Hepatic stellate cell (primary cell): ENCODE measurements around the gene CDKN2D.
"Not testable (repeated sequence)": the region's sequence is repeated elsewhere in the genome, so short reads cannot be mapped to it uniquely, and the experiment has no call there.

Experiments used
- DNase-seq: peaks from one replicate; pipeline ENCODE4 v3.0.0; 2011; ENCODE audit warnings: low spot score

The CDKN2D gene

DNA sequence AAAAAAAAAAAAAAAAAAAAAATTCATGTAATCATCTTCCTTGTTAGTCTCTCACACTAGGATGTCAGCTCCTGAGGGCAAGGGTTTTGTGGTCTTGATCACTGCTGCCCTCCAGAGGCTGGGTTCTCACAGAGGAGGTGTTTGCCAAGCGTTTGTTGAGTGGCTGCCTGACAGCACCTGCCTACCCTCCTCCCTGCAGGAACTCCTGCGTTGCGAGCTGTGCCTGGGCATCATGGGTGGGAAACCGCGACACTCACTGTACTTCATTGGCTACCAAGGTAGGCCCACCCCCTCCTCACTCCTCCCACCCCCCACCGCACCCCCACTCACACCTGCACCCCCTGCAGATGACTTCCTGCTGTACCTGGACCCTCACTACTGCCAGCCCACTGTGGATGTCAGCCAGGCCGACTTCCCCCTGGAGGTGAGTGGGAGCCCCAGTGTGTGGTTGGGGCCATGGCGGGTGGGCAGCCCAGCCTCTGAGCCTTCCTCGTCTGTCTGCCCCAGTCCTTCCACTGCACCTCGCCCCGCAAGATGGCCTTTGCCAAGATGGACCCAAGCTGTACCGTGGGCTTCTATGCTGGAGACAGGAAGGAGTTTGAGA lies 17.0 kb downstream of the CDKN2D start:
- peak; percentile 0 for DNase-seq

GRCh38 chr19:10551006-10551405 lies 17.8 kb downstream of the CDKN2D start:
- DNase-seq, result not testable (repeated sequence)

- DNase-seq, result peak; percentile 1
Measured at GRCh38 chr19:10550336-10550735, 18.4 kb downstream of the CDKN2D start.

DNA sequence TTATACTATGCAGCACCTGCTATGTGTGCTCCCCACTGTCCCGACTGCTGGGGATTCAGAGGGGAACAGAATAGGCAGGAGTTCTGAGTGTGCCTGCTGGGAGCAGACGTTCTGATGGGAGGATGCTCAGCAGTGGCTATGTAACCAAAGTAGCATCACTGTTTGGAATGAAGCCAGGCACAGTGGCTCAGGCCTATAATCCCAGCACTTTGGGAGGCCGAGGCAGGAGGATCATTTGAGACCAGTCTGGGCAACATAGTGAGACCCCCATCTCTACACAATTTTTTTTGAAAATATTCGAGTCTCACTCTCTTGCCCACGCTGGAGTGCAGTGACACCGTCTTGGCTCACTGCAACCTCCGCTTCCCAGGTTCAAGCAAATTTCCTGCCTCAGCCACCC lies 19.0 kb downstream of the CDKN2D start:
- peak; percentile 2 for DNase-seq

GRCh38 chr19:10548746-10549276 lies 20.0 kb downstream of the CDKN2D start:
- no peak for DNase-seq

DNA sequence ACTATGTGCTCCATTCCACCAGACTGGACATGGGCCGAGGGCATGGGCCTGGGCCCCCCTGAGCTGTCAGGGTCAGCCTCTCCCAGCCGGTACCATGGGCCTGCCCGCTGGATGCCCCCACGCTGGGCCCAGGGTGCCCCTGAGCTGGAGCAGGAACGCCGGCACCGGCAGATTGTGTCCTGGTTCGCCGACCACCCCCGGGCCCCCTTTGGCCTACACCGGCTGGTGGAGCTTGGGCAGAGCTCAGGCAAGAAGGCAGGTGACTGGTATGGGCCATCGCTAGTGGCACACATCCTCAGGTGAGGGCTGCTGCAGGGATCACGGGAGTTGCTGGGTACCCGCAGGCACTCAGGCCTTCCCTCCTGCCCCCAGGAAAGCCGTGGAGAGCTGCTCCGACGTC lies 22.0 kb downstream of the CDKN2D start:
- DNase-seq, result no peak

GRCh38 chr19:10544753-10545251 lies 24.0 kb downstream of the CDKN2D start:
- no peak for DNase-seq

DNA sequence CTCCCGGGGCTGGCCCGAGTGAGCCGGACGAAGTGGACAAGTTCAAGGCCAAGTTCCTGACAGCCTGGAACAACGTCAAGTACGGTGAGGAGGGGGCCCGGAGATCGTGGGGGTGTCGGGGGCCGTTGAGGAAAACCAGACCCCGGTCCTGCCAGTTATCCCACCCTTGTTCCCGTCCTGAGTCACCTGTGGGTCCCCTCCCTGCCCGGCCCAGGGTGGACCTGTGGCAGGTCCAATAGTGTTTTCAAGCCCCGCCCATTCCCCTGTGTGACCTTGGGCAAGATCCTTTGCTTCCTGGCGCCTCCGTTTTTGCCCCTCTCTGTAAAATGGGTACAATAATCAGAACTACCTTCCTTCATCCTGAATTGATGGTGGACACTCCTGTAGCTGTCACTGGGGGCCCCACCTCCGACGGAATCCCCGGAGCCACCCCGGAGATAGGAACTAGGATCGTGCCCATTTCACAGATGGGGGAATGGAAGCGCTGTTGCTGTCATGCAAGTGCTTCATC lies 24.5 kb downstream of the CDKN2D start:
- no peak for DNase-seq

DNA sequence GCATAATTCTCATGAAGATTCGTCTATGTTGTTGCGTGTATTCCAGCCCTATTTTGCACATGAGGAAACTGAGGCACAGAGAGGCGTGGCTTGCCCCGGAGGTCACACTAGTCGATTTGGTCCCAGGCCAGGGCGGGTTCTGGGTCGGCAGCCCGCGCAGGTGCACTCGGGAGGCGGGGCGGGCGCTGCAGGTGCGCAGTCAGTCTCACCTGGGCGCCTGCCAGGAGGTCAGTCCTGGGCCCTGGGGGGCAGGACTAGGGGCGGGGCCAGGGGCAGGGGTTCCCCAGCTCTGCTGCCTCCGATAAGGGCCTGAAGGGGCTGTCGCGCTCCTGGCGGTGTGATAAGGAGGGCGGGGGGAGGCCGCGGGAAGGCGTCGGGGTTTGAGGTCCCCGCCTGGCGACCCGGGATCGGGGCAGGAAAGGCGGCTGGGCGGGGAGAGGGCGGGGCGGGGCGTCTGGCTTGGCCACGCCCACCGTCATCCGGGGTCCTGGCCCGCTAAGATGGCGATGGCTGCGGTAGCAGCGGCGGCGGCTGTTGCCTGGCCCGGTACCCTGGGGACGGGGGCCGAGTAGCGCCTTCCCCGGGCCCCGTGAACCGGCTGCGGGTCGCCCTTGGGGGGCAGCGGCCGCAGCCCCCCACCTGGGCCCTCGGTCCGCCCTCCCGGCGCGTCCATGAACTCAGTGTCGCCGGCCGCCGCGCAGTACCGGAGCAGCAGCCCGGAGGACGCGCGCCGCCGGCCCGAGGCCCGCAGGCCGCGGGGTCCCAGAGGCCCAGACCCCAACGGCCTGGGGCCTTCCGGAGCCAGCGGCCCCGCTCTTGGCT lies 25.1 kb downstream of the CDKN2D start, which contains the start of gene ATG4D:
Gene ATG4D, plus strand, starts transcription at position 485 of the 822 bp plus-strand sequence. Its CDS starts 187 bp downstream, at position 672.
- DNase-seq, result peak; percentile 97

GRCh38 chr19:10543059-10543419 lies 25.7 kb downstream of the CDKN2D start:
- DNase-seq, result no peak

DNA sequence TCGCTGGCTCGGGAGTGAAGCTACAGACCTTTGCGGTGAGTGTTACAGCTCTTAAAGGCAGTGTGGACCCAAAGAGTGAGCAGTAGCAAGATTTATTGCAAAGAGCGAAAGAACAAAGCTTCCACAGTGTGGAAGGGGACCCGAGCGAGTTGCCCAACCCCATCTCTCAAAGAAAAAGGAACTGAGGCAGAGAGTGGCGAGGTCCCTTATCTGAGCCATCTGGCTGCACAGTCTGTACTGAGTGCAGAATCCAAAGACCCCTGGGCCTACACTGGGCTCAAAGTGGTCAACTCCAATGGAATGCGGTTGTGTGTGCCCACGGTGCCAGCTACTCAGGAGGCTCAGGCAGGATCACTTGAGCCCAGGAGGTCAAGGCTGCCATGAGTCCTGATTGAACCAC lies 29.8 kb downstream of the CDKN2D start:
- not testable (repeated sequence) for DNase-seq

DNA sequence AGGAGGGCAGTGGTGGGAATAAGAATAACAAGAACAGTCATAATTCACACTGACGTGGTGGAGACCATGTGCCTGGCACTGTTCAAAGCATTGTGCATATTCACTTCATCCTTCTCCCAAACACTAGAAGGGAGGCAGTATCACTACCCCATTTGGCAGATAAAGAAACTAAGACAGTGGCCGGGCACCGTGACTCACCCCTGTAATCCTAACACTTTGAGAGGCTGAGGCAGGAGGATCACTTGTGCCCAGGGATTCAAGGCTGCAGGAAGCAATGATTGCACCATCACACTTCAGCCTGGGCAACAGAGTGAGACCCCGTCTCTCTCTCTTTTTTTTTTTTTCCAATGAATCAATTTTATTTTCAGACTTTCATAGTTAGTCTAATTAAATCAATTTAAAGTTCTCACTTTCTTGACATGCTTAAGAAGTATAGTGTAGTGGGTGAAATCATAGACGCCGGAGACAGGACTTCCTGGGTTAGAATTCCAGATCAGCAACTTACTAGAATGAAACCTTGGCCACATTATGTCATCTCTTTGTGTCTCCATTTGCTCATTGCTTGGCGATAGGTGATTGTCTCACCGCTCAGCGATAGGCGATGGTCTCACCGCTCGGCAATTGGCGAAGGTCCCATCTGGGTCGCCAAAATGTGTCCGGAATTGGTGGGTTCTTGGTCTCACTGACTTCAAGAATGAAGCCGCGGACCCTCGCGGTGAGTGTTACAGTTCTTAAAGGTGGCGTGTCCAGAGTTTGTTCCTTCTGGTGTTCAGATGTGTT lies 30.4 kb downstream of the CDKN2D start:
- DNase-seq, result no peak

DNA sequence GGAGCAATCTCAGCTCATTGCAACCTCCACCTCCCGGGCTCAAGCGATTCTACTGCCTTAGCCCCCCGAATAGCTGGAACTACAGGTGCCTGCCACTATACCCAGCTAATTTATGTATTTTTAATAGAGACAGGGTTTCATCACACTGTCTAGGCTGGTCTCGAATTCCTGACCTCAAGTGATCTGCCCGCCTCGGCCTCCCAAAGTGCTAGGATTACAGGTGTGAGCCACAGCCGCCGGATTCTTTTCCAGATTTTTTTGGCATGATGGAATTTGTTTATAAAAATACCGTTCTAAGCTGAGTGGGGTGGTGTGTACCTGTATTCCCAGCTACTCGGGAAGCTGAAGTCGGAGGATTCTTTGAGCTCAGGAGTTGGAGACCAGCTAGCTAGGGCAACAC lies 31.1 kb downstream of the CDKN2D start:
- DNase-seq, result no peak

DNA sequence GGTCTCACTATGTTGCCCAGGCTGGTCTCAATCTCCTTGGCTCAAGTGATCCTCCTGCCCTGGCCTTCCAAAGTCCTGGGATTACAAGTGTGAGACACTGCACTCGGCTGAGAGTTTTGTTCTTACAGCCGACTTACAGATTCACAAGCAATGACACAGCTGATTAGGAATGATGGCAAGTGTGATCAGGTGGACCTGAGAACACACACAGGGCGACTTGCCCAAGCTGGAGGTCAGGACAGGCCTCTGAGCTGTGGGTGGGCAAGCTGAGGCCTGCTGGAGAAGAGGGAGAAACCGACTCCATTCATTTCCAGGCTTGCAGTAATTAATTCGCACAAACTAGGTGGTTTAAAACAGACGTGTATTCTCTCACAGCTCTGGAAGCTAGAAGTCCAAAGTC lies 33.2 kb downstream of the CDKN2D start:
- no peak for DNase-seq

DNA sequence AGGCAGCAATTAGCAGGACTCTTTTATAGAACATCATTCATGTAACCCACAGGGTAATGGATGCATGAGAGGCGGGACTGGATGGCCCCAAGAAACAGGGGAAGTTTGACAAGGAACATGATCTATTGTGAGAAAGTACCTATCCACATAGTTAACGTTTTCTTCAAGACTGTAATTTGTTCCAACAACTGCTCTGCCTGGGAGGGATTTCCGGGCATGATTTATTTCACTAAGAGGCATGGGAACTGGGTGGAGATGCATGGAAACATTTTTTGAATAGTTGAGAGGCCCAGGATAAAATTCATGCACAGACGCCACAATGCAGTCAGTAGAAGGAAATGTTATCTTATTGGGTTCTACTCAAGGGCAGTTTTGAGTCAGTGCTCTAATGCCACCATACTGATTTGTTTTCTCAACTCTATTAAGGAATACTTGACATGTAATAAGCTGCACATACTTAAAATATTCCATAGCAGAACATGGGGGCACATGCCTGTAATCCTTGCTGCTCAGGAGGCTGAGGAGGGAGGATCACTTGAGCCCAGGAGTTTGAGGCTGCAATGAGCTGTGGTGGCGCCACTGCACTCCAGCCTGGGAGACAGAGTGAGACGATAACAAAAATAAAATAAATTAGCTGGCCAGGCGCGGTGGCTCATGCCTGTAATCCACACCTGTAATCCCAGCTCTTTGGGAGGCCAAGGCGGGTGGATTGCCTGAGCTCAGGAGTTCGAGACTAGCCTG lies 35.0 kb downstream of the CDKN2D start:
- peak; percentile 86 for DNase-seq

DNA sequence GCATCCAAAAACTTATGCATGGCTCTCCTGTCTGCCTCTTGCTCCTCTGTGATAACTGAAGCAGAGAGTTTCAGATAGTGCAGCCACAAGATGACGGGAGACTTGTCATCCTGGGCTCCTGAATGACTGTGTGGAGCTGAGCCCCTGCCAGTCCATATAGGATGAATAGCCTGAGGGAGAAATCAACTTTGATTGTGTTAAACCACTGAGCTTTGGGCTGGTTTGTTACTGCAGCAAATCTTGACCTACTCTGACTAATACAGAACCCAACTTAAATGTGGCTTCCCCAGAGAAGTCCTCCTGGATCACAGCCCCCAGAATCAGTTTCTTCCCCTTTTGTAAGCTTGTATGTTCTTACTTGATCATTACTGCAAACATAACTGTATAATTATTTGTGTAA lies 36.3 kb downstream of the CDKN2D start:
- DNase-seq, result no peak

DNA sequence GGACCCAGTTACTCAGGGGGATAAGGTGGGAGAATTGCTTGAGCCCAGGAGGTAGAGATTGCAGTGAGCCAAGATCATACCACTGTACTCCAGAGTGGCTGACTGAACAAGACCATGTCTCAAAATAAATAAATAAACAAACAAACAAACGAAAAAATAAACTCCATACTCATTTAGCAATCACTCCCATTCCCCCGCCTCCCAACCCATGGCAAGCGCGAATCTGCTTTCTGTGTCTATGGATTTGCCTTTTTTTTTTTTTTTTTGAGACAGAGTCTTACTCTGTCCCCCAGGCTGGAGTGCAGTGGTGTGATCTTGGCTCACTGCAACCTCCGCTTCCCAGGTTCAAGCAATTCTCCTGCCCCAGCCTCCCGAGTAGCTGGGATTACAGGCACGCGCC lies 41.9 kb downstream of the CDKN2D start:
- not testable (repeated sequence) for DNase-seq

- DNase-seq, result no peak
Measured at GRCh38 chr19:10525636-10526035, 43.1 kb downstream of the CDKN2D start.

DNA sequence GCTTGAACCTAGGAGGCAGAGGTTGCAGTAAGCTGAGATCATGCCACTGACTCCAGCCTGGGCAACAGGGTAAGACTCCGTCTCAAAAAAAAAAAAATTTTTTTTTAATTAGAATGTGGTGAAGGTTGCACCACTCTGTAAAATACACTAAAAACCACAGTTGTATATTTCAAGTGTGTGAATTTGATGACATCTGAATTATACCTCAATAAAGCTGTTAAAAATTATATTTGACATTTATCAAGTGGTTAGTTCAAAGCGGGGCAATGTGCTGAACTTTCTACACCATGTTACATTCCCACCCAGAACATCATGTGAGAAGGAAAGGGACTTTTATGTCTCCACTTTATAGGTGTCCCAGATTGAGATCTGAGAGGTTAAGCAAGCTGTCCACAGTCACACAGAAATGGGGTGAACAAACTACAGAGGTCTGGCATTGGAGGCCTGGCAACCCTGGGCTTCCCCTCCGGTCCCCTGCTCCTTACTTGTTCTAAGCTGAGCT lies 45.6 kb downstream of the CDKN2D start:
- no peak for DNase-seq

- no peak for DNase-seq
Measured at GRCh38 chr19:10521461-10522171, 47.2 kb downstream of the CDKN2D start.
